MM.1S (cell line): ENCODE results near the gene DNAJC18.

Source experiments
- EZH2 ChIP-seq: fragments of 300-600 bp; sonication (generic); optimal IDR thresholded peaks from 2 replicates; pipeline ENCODE3; 2017; ENCODE audit warnings: low read depth, mild to moderate bottlenecking, antibody characterized with exemption, low read length, mixed read lengths
- EZH2phosphoT487 ChIP-seq: fragments of 300-600 bp; sonication (generic); IDR thresholded peaks from 2 replicates; pipeline ENCODE4 v1.6.1; 2018; ENCODE audit warnings: antibody characterized with exemption, low read length
- TF ChIP-seq, protein P1 (sequence below): fragments of 300-600 bp; sonication (generic); IDR thresholded peaks from 2 replicates; pipeline ENCODE4 v1.5.1; 2016; ENCODE audit warnings: antibody characterized with exemption, low read length, mixed read lengths

DNA sequence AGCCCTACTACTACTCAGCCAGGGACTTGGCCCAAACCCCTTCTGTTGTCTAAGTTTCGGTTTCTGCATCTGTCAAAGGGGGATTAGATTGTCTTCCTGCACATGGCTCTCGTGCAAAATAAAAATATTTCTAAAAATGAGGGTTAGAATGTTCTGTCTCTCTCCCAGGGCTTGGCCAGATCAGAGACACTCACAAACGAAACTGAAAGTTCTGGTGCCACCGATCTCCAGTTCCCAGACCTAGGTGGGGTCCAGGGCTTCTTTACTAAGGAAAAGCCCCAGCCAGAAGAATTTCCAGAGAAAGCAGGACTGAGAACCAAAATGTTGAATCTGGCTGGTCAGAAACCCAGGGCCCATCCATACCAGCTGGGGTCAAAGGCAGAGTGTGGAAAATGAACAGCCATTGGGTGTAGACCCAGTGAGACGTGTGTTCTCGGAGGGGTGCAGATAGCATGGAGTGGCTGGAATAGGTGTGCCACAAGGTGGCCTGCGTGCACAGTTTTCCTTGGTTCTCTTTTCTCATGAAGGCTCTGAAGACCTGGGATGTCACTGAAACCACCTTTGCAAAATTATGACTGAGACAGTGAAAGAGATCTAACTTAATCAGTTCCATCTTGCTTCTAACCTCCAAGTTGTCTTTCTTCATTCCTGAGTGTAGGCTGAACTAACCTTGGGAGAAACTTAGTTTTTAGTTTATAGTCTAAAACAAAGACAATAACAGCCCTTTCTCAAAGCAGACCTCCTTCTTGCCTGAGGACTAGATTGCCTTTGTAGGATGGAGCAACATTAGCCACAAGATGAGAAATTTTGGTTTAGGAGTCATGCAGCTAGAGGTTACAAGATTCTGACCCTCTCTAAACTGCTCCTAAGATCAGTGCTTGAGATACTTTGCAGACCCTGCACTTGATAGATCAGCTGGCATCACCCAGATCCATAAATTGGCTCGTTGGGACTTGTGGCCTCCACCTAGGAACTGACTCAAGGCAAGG lies 54.0 kb downstream of the DNAJC18 start:
- TF ChIP-seq, protein P1, sequence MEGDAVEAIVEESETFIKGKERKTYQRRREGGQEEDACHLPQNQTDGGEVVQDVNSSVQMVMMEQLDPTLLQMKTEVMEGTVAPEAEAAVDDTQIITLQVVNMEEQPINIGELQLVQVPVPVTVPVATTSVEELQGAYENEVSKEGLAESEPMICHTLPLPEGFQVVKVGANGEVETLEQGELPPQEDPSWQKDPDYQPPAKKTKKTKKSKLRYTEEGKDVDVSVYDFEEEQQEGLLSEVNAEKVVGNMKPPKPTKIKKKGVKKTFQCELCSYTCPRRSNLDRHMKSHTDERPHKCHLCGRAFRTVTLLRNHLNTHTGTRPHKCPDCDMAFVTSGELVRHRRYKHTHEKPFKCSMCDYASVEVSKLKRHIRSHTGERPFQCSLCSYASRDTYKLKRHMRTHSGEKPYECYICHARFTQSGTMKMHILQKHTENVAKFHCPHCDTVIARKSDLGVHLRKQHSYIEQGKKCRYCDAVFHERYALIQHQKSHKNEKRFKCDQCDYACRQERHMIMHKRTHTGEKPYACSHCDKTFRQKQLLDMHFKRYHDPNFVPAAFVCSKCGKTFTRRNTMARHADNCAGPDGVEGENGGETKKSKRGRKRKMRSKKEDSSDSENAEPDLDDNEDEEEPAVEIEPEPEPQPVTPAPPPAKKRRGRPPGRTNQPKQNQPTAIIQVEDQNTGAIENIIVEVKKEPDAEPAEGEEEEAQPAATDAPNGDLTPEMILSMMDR, result peak; percentile 48
- TF ChIP-seq EZH2, result no peak
- no peak for TF ChIP-seq EZH2phosphoT487
